Measurements from ENCODE around the gene LHX4. TPM values are rescaled to one million over a fixed set of nuclear protein-coding genes. Genes with fewer than 3 reads are reported as not detected.

LHX4 gene
- total and polyA plus RNA-seq, 2 of the 13 experiments (the other 11 are each of a cell fraction or from before 2014, with no cell fraction given): 0.03 to 0.07 TPM

- TF ChIP-seq, protein P1, sequence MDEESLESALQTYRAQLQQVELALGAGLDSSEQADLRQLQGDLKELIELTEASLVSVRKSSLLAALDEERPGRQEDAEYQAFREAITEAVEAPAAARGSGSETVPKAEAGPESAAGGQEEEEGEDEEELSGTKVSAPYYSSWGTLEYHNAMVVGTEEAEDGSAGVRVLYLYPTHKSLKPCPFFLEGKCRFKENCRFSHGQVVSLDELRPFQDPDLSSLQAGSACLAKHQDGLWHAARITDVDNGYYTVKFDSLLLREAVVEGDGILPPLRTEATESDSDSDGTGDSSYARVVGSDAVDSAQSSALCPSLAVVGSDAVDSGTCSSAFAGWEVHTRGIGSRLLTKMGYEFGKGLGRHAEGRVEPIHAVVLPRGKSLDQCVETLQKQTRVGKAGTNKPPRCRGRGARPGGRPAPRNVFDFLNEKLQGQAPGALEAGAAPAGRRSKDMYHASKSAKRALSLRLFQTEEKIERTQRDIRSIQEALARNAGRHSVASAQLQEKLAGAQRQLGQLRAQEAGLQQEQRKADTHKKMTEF (CRISPR knock-in tag; IDR thresholded peaks at IDR 0.05): no peak
- no peak for TF ChIP-seq TOPORS (CRISPR knock-in tag; IDR thresholded peaks at IDR 0.05)
- TF ChIP-seq ZNF572 (CRISPR knock-in tag; IDR thresholded peaks at IDR 0.05): no peak
- no peak for TF ChIP-seq ZNF597 (CRISPR knock-in tag; IDR thresholded peaks at IDR 0.05)
- no peak for TF ChIP-seq EEA1 (CRISPR knock-in tag; IDR thresholded peaks at IDR 0.05; ENCODE audit: borderline replicate concordance)
- no peak for TF ChIP-seq HNRNPK (IDR thresholded peaks at IDR 0.05; ENCODE audit: low read depth, low read length, poor library complexity, severe bottlenecking)
Observed at GRCh38 chr1:180273066-180273465, 43.0 kb downstream of the LHX4 start (continued).

- H3K27ac ChIP-seq (ENCODE audit: extremely low read length, insufficient read depth, low read length): no peak overlapping the region
- DNase-seq (ENCODE audit: low spot score) (no peak), ATAC-seq (no peak), FAIRE-seq (no peak)
- H2AFZ ChIP-seq (ENCODE audit: low read length): no peak overlapping the region
- WGBS (ENCODE audit: low lambda C conversion rate): 96% methylated on average over 7 of the region's 11 CpGs
- H3K36me3 ChIP-seq (replicated peaks in 1 of 2; ENCODE audit: control insufficient read depth in 1 of 2, insufficient read depth in 2 of 2, low read length in 2 of 2): peaks cover 1 to 20% of the 10 kb centered on the region in 2 experiments; a peak in 2 of 5 replicates
- ChIA-PET CTCF (ENCODE audit: low intra/inter-chr PET ratio, low total read pairs) (no interaction called here), POLR2A (no interaction called here)
- no peaks in the 10 kb centered on the region for H3K9me3 ChIP-seq (ENCODE audit: low read length)
- no peaks in the 10 kb centered on the region for H3K79me2 ChIP-seq (ENCODE audit: insufficient read depth, low read length)
- H3K4me1 ChIP-seq (ENCODE audit: insufficient read depth, low read length): peaks cover 21% of the 10 kb centered on the region
- H3K9ac ChIP-seq (ENCODE audit: insufficient read depth, low read depth, low read length): no peak overlapping the region
- intact Hi-C loops (cut with micrococcal nuclease; ENCODE audit: unreplicated experiment) (no loop called here), in situ Hi-C loops (cut with HindIII; ENCODE audit: extremely low pct_ligation_motif_present, low pct_unique_long_range_greater_than_20kb) (no loop called here)
- H3K4me2 ChIP-seq (ENCODE audit: low read depth, low read length): no peak overlapping the region
- H3K27me3 ChIP-seq (ENCODE audit: control insufficient read depth in 1 of 2, insufficient read depth in 2 of 2, low read length in 2 of 2): no peaks in the 10 kb centered on the region
- no peak overlapping the region for H3K4me3 ChIP-seq (replicated peaks in 1 of 3; ENCODE audit: insufficient read depth in 1 of 3, low read depth in 2 of 3, low read length in 3 of 3)
- BruUV-seq (replicated peaks): no TSS peak
- H4K20me1 ChIP-seq (ENCODE audit: insufficient read depth, low read length): no peaks in the 10 kb centered on the region; the same call in 1 of the 2 replicates
- TF ChIP-seq ZNF34 (CRISPR knock-in tag; IDR thresholded peaks at IDR 0.05; ENCODE audit: borderline replicate concordance) (no peak), ZBTB8A (CRISPR knock-in tag; IDR thresholded peaks at IDR 0.05; ENCODE audit: borderline replicate concordance, low read depth) (no peak), IKZF1 (IDR thresholded peaks at IDR 0.05) (no peak), ZUFSP (CRISPR knock-in tag; IDR thresholded peaks at IDR 0.05; ENCODE audit: borderline replicate concordance) (no peak), YEATS2 (CRISPR knock-in tag; IDR thresholded peaks at IDR 0.05; ENCODE audit: borderline replicate concordance) (no peak), MEF2D (CRISPR knock-in tag; IDR thresholded peaks at IDR 0.05) (no peak), TFAP4 (IDR thresholded peaks at IDR 0.05; ENCODE audit: borderline replicate concordance, low read depth) (no peak), ATF6 (CRISPR knock-in tag; conservative IDR thresholded peaks at IDR 0.05) (no peak)
- TF ChIP-seq, protein P2, sequence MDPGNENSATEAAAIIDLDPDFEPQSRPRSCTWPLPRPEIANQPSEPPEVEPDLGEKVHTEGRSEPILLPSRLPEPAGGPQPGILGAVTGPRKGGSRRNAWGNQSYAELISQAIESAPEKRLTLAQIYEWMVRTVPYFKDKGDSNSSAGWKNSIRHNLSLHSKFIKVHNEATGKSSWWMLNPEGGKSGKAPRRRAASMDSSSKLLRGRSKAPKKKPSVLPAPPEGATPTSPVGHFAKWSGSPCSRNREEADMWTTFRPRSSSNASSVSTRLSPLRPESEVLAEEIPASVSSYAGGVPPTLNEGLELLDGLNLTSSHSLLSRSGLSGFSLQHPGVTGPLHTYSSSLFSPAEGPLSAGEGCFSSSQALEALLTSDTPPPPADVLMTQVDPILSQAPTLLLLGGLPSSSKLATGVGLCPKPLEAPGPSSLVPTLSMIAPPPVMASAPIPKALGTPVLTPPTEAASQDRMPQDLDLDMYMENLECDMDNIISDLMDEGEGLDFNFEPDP (CRISPR knock-in tag; conservative IDR thresholded peaks at IDR 0.05): no peak
Observed at GRCh38 chr1:180274221-180274620, 44.2 kb downstream of the LHX4 start.
